Parathyroid adenoma (tissue), 2 donors: ENCODE data around the gene SIN3A.
"Not testable (repeated sequence)": the region's sequence is repeated elsewhere in the genome, so short reads cannot be mapped to it uniquely, and the experiment has no call there.

ENCODE experiments used
- H2AFZ ChIP-seq: fragments of 300-600 bp; sonication (generic); one replicate; pipeline ENCODE4 v1.7.0; 2017; ENCODE audit warnings: antibody characterized with exemption, mild to moderate bottlenecking
- H3K27ac ChIP-seq: fragments of 300-600 bp; sonication (generic); one replicate; pipeline ENCODE4 v1.7.0; 2017
- H3K27me3 ChIP-seq: fragments of 300-600 bp; sonication (generic); one replicate; pipeline ENCODE4 v1.7.0; 2017; ENCODE audit warnings: low read length; ENCODE audit not compliant: control insufficient read depth, insufficient read depth
- H3K36me3 ChIP-seq: fragments of 300-600 bp; sonication (generic); one replicate; pipeline ENCODE4 v1.7.0; 2017; ENCODE audit warnings: low read length; ENCODE audit not compliant: control insufficient read depth, insufficient read depth
- H3K4me1 ChIP-seq: fragments of 300-600 bp; sonication (generic); one replicate; pipeline ENCODE4 v1.7.0; 2017; ENCODE audit warnings: control low read depth
- H3K4me2 ChIP-seq: fragments of 300-600 bp; sonication (generic); one replicate; pipeline ENCODE4 v1.7.0; 2017; ENCODE audit warnings: low read length
- H3K4me3 ChIP-seq: fragments of 300-600 bp; sonication (generic); one replicate; pipeline ENCODE4 v1.7.0; 2017; ENCODE audit warnings: low read depth, low read length
- H3K79me2 ChIP-seq: fragments of 300-600 bp; sonication (generic); one replicate; pipeline ENCODE4 v1.7.0; 2017; ENCODE audit warnings: control low read depth
- H3K9ac ChIP-seq: fragments of 300-600 bp; sonication (generic); one replicate; pipeline ENCODE4 v1.7.0; 2017; ENCODE audit warnings: mild to moderate bottlenecking
- H3K9me3 ChIP-seq: fragments of 300-600 bp; sonication (generic); one replicate; pipeline ENCODE4 v1.7.0; 2017; ENCODE audit warnings: low read length; ENCODE audit not compliant: control insufficient read depth
- TF ChIP-seq, protein P1 (sequence below): fragments of 300-600 bp; sonication (generic); IDR thresholded peaks from one replicate; pipeline ENCODE4 v1.7.0; 2017; ENCODE audit warnings: antibody characterized with exemption, mild to moderate bottlenecking
- donor health status: primary hyperparathyroidism.

The SIN3A gene

DNA sequence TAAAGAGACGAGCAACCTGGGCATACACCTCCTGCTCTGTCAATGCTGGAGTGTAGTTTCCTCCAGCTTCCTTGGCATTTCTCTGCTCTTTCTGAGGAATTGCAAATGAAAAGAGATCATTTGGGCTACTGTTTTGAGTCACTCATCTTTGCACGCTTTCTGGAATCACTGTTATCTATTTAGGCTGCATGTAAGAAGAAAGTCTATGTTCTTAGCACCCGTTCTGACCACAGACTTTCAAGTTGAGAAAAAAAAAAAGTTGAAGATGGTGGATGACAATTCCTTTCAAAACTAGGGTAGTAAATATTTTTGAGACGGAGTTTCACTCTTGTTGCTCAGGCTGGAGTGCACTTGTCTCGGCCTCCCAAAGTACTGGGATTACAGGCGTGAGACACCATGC is 41.3 kb downstream of the SIN3A start:
- Histone ChIP-seq H3K36me3 (no peaks in the 10 kb centered on the region), H3K79me2 (no peaks in the 10 kb centered on the region), H3K4me3 (no peak overlapping the region), H3K4me2 (no peak overlapping the region), H3K4me1 (no peaks in the 10 kb centered on the region), H3K9me3 (no peaks in the 10 kb centered on the region), H3K27me3 (no peaks in the 10 kb centered on the region), H3K27ac (no peak overlapping the region), H3K9ac (no peak overlapping the region), H2AFZ (no peak overlapping the region)
- TF ChIP-seq, protein P1, sequence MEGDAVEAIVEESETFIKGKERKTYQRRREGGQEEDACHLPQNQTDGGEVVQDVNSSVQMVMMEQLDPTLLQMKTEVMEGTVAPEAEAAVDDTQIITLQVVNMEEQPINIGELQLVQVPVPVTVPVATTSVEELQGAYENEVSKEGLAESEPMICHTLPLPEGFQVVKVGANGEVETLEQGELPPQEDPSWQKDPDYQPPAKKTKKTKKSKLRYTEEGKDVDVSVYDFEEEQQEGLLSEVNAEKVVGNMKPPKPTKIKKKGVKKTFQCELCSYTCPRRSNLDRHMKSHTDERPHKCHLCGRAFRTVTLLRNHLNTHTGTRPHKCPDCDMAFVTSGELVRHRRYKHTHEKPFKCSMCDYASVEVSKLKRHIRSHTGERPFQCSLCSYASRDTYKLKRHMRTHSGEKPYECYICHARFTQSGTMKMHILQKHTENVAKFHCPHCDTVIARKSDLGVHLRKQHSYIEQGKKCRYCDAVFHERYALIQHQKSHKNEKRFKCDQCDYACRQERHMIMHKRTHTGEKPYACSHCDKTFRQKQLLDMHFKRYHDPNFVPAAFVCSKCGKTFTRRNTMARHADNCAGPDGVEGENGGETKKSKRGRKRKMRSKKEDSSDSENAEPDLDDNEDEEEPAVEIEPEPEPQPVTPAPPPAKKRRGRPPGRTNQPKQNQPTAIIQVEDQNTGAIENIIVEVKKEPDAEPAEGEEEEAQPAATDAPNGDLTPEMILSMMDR = no peak

DNA sequence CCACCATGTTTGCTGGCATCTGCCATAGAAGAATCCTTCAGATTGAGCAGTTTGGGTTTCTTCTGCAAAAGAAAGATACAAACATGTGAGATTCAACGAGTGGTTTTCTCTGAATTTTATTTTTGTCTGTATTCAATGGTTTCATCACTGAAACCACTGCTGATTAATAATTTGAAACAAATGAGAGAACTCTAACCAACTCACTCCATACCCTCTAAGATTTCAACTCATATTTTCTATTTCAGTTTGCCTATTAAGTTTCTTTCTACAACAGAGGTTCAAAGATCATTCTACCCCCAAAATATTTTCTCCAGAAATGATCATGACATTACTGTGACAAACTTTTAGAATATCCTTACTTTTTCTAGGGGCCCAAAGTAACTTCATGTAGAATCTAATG is 44.4 kb downstream of the SIN3A start:
- Histone ChIP-seq H3K79me2 (peaks cover 2% of the 10 kb centered on the region), H3K9ac (no peak overlapping the region), H3K27me3 (no peaks in the 10 kb centered on the region), H3K27ac (no peak overlapping the region), H3K4me2 (no peak overlapping the region), H3K36me3 (no peaks in the 10 kb centered on the region), H3K9me3 (no peaks in the 10 kb centered on the region), H2AFZ (no peak overlapping the region), H3K4me3 (no peak overlapping the region), H3K4me1 (no peaks in the 10 kb centered on the region)
- TF ChIP-seq, protein P1 = no peak

- Histone ChIP-seq H3K9me3 (no peaks in the 10 kb centered on the region), H3K4me2 (no peak overlapping the region), H3K27me3 (no peaks in the 10 kb centered on the region), H3K4me3 (no peak overlapping the region), H3K4me1 (no peaks in the 10 kb centered on the region), H3K79me2 (peaks cover 2% of the 10 kb centered on the region), H3K9ac (no peak overlapping the region), H2AFZ (no peak overlapping the region), H3K27ac (no peak overlapping the region), H3K36me3 (no peaks in the 10 kb centered on the region)
- TF ChIP-seq, protein P1 = no peak
These were observed 47.6 kb downstream of the SIN3A start for GRCh38 chr15:75403892-75404291.

DNA sequence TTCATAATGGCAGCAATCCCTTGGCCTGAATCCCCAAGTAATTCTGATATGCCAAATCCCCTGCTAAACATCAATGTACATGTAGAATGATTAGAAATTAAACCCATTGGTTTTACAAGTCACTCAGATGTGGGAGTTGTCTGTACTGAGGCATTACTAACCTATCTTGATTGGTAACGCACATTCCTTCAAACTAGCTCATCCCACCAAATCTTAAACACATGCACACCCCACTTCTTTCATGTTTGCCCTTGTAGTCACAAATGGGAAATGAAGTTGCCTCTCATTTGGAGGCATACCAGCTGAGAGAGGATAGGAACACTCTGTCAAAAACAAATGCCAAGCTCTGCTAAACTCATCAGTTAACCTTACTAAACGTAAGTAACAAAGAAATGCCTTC is 54.0 kb downstream of the SIN3A start:
- TF ChIP-seq, protein P1 = no peak
- H3K27me3 ChIP-seq = no peaks in the 10 kb centered on the region

DNA sequence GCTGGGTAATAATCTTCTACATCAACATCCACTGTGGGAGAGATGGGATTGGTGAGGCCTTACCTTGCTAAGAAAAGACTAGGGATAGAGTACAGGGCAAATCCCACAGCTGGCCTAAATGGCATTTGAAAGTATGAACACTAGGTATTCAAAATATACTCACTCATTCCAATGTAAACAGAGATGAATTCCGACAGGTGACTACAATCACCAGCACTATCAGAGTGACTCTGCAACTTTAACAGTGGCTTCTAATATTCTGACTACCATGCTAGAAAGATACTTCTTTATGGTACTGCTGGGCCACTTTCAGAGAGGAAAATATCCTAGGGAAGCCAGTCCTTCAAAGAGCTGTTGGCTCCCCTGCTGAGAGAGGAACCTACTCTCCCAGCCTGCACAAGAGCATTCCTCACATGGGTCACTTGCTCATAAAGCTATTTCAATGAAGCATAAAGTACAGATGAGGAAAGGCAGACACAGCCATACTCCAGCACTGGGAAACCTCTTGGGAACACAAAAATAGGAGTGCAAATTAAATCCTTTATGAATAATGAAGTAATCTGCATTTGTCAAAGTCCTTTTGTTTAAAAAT is 61.6 kb downstream of the SIN3A start:
- H3K4me1 ChIP-seq = no peaks in the 10 kb centered on the region
- H2AFZ ChIP-seq = no peak overlapping the region
- H3K27ac ChIP-seq = no peak overlapping the region
- no peaks in the 10 kb centered on the region for H3K9me3 ChIP-seq
- no peak overlapping the region for H3K9ac ChIP-seq
- TF ChIP-seq, protein P1 = no peak
- no peaks in the 10 kb centered on the region for H3K79me2 ChIP-seq
- no peak overlapping the region for H3K4me3 ChIP-seq
- no peaks in the 10 kb centered on the region for H3K36me3 ChIP-seq
- H3K4me2 ChIP-seq = no peak overlapping the region
- H3K27me3 ChIP-seq = no peaks in the 10 kb centered on the region

More for the DNA sequence above, 54.0 kb downstream of the SIN3A start:
- Histone ChIP-seq H3K4me3 (no peak overlapping the region), H3K27ac (no peak overlapping the region), H3K9ac (no peak overlapping the region), H3K79me2 (no peaks in the 10 kb centered on the region), H3K4me2 (no peak overlapping the region), H3K36me3 (no peaks in the 10 kb centered on the region), H3K4me1 (no peaks in the 10 kb centered on the region), H3K9me3 (no peaks in the 10 kb centered on the region), H2AFZ (no peak overlapping the region)

- not testable (repeated sequence) for H3K9ac ChIP-seq, H3K79me2 ChIP-seq, H2AFZ ChIP-seq, H3K9me3 ChIP-seq, H3K4me3 ChIP-seq, H3K4me2 ChIP-seq, H3K27ac ChIP-seq, H3K27me3 ChIP-seq, H3K4me1 ChIP-seq, H3K36me3 ChIP-seq
These were observed 67.5 kb downstream of the SIN3A start for GRCh38 chr15:75383986-75384385.
